B cell (primary cell): Measurements from ENCODE around the gene TFAP2E. TPM values are rescaled to one million over a fixed set of nuclear protein-coding genes. Genes with fewer than 3 reads are reported as not detected.

Experiments
- ATAC-seq: fragments of 200-7000 bp; cut with Tn5 transposase; one replicate; pipeline ENCODE4 v1.10.0; 2021; ENCODE audit warnings: low read depth, mild to moderate bottlenecking, moderate number of reproducible peaks, moderate library complexity
- CTCF ChIA-PET: fragments of 350-600 bp; sonication (Branson Sonifier 250); formaldehyde crosslinking; loops from one replicate; lab custom pipeline; 2021; ENCODE audit warnings: antibody characterized with exemption, inconsistent platforms; lab: Charles Lee
- POLR2A ChIA-PET: fragments of 350-600 bp; sonication (Branson Sonifier 250); formaldehyde crosslinking; loops from one replicate; lab custom pipeline; 2021; ENCODE audit warnings: antibody characterized with exemption; lab: Charles Lee
- DNase-seq: peaks from one replicate; pipeline ENCODE4 v3.0.0; 2013
- H2AFZ ChIP-seq: 2 replicates; pipeline ENCODE4 v1.6.1; 2012; ENCODE audit warnings: mild to moderate bottlenecking, low read depth, low read length; ENCODE audit not compliant: insufficient read depth, poor library complexity, severe bottlenecking
- H3K27ac ChIP-seq, 2 donors: 1 replicate in 1 of 2; 2 replicates in 1 of 2; pipeline ENCODE4 v1.5.1; 2012 to 2013; ENCODE audit warnings: low read length in 2 of 2, mild to moderate bottlenecking in 2 of 2, moderate library complexity in 1 of 2
- H3K27me3 ChIP-seq, 4 experiments: fragments of 200-600 bp in 1 of 4; sonication (generic) in 1 of 4; replicated peaks in 1 of 4; 1 replicate in 2 of 4; 2 replicates in 2 of 4; pipeline versions ENCODE4 v1.6.1 to v1.7.0; 2013 to 2016; ENCODE audit warnings: low read length in 3 of 4, mild to moderate bottlenecking in 2 of 4, mixed read lengths in 1 of 4, moderate library complexity in 1 of 4; ENCODE audit not compliant: insufficient read depth in 4 of 4, control insufficient read depth in 3 of 4; ENCODE audit errors: control extremely low read depth in 1 of 4
- H3K36me3 ChIP-seq, 2 experiments: replicated peaks in 1 of 2; 1 replicate in 1 of 2; 2 replicates in 1 of 2; pipeline versions ENCODE4 v1.6.1 to v1.7.1; 2013; ENCODE audit warnings: low read length in 1 of 2; ENCODE audit not compliant: insufficient read depth in 2 of 2, control insufficient read depth in 1 of 2; ENCODE audit errors: control extremely low read depth in 1 of 2, extremely low read depth in 1 of 2
- H3K4me1 ChIP-seq, 2 donors: fragments of 200-600 bp in 1 of 2; sonication (generic) in 1 of 2; 1 replicate in 1 of 2; 2 replicates in 1 of 2; pipeline versions ENCODE4 v1.5.1 to v1.6.1; 2013 to 2017; ENCODE audit warnings: low read length in 2 of 2; ENCODE audit not compliant: control insufficient read depth in 2 of 2, insufficient read depth in 2 of 2
- H3K4me2 ChIP-seq: replicated peaks from 2 replicates; pipeline ENCODE3; 2012; ENCODE audit warnings: mild to moderate bottlenecking, low read depth, low read length; ENCODE audit not compliant: poor library complexity, severe bottlenecking
- H3K4me3 ChIP-seq, 5 experiments: fragments of 200-600 bp in 1 of 5; sonication (generic) in 1 of 5; 1 replicate in 3 of 5; 2 replicates in 2 of 5; pipeline versions ENCODE4 v1.5.1 to v1.7.0; 2011 to 2016; ENCODE audit warnings: low read length in 4 of 5, mild to moderate bottlenecking in 4 of 5, low read depth in 2 of 5, control low read depth in 1 of 5, moderate library complexity in 1 of 5; ENCODE audit not compliant: insufficient read depth in 1 of 5; ENCODE audit errors: control extremely low read depth in 1 of 5, extremely low read depth in 1 of 5
- H3K79me2 ChIP-seq: fragments of 200-600 bp; sonication (generic); one replicate; pipeline ENCODE4 v1.6.0; 2016; ENCODE audit warnings: low read length; ENCODE audit not compliant: control insufficient read depth, insufficient read depth
- H3K9ac ChIP-seq: fragments of 200-600 bp; sonication (generic); 2 replicates; pipeline ENCODE4 v1.6.1; 2017; ENCODE audit warnings: mild to moderate bottlenecking, low read length, moderate library complexity
- H3K9me3 ChIP-seq, 3 donors: one replicate each; pipeline versions ENCODE4 v1.6.1 to v1.7.1; 2013; ENCODE audit warnings: low read length in 2 of 3; ENCODE audit not compliant: control insufficient read depth in 2 of 3, insufficient read depth in 1 of 3; ENCODE audit errors: control extremely low read depth in 1 of 3
- H4K20me1 ChIP-seq: 2 replicates; pipeline ENCODE4 v1.6.0; 2012; ENCODE audit warnings: mild to moderate bottlenecking, low read length; ENCODE audit not compliant: insufficient read depth, control insufficient read depth, poor library complexity, severe bottlenecking
- H3K27ac Mint-ChIP-seq: one replicate; pipeline ENCODE4 v1.8.0; 2021; ENCODE audit warnings: mixed read lengths
- H3K27me3 Mint-ChIP-seq: one replicate; pipeline ENCODE4 v1.8.0; 2021; ENCODE audit warnings: mixed read lengths
- H3K4me1 Mint-ChIP-seq: one replicate; pipeline ENCODE4 v1.8.0; 2021; ENCODE audit warnings: mixed read lengths
- H3K4me3 Mint-ChIP-seq: one replicate; pipeline ENCODE4 v1.8.0; 2021; ENCODE audit warnings: mixed read lengths
- H3K9me3 Mint-ChIP-seq: one replicate; pipeline ENCODE4 v1.8.0; 2022; ENCODE audit warnings: mixed read lengths; ENCODE audit not compliant: insufficient read depth
- CTCF ChIP-seq: fragments of 200-600 bp; IDR thresholded peaks from one replicate; pipeline ENCODE4 v1.8.0; 2022; ENCODE audit warnings: antibody characterized with exemption, mild to moderate bottlenecking
- EZH2 ChIP-seq: IDR thresholded peaks from 2 replicates; pipeline ENCODE4 v1.6.1; 2012; ENCODE audit warnings: borderline replicate concordance, low read depth, mild to moderate bottlenecking, moderate library complexity, low read length; ENCODE audit not compliant: insufficient read depth, poor library complexity, severe bottlenecking
- WGBS: methylation state at CpG from one replicate; pipeline ENCODE4 v1.1.5; 2013; ENCODE audit warnings: missing lambda C conversion rate; ENCODE audit not compliant: insufficient coverage; 5-methylcytosine and 5-hydroxymethylcytosine counted together
- intact Hi-C: fragments of 100-400 bp; cut with micrococcal nuclease; formaldehyde crosslinking; loops from one replicate; pipeline ENCODE4 v1.10.0; 2022
- polyA plus RNA-seq: library from polyadenylated mRNA; depleted of rRNA; stranded (reverse); fragments of >200 nt; gene quantifications from 2 replicates; pipeline ENCODE4 v1.2.3, GENCODE V29; 2012
- total RNA-seq, 2 donors: library from RNA; stranded (reverse); fragments of 120-200 nt in 1 of 2; gene quantifications; 1 replicate in 1 of 2; 2 replicates in 1 of 2; pipeline versions ENCODE4 v1.2.3 to v1.2.4, GENCODE V29; 2013 to 2022

TFAP2E gene
- total and polyA plus RNA-seq, 2 donors (not counting 1 experiment from before 2014, with no cell fraction given), result 2.3 to 4.5 TPM

- no peaks in the 10 kb centered on the region for H3K9me3 ChIP-seq
- no peak overlapping the region for H3K9ac ChIP-seq
- DNase-seq (no peak), ATAC-seq (no peak)
- peaks cover 0 to 3% of the 10 kb centered on the region in 2 experiments for H3K36me3 ChIP-seq
- H3K4me1 Mint-ChIP-seq, result no peaks in the 10 kb centered on the region
- no peaks in the 10 kb centered on the region for H3K4me1 ChIP-seq
- H3K79me2 ChIP-seq, result no peaks in the 10 kb centered on the region
- H4K20me1 ChIP-seq, result no peaks in the 10 kb centered on the region
- intact Hi-C loops, result no loop called here
- H2AFZ ChIP-seq, result no peak overlapping the region
- WGBS, result 98% methylated on average over 18 of the region's 21 CpGs
- no peak overlapping the region for H3K27ac Mint-ChIP-seq
- no peak for TF ChIP-seq EZH2
- no peak for TF ChIP-seq CTCF
- H3K9me3 Mint-ChIP-seq, result no peaks in the 10 kb centered on the region
- H3K4me3 Mint-ChIP-seq, result no peak overlapping the region
- no peak overlapping the region for H3K4me2 ChIP-seq
- no peak overlapping the region for H3K4me3 ChIP-seq
- ChIA-PET POLR2A (no interaction called here), CTCF (interaction anchor here (0.5 kb wide), 1 partner anchor 391 kb away, joined by 3 read pairs; no protein-coding TSS in a partner anchor)
- H3K27me3 ChIP-seq, result no peaks in the 10 kb centered on the region
- no peak overlapping the region for H3K27ac ChIP-seq
- no peaks in the 10 kb centered on the region for H3K27me3 Mint-ChIP-seq
These were observed 15.2 kb downstream of the TFAP2E start for GRCh38 chr1:35588197-35588910.
